GM18909 (cell line): ENCODE measurements around the gene PLCG1.
A peak's percentile ranks its signal among the peaks of the same experiment; 100 is the strongest.

Experiments
- ATAC-seq: cut with Tn5 transposase; IDR thresholded peaks from one replicate; pipeline ENCODE4 v1.9.1; 2021; ENCODE audit warnings: mild to moderate bottlenecking; ENCODE audit not compliant: unreplicated experiment, poor library complexity

The PLCG1 gene

GRCh38 chr20:41165001-41165882, 27.9 kb downstream of the PLCG1 start:
- ATAC-seq: no peak

- no peak for ATAC-seq
Observed at GRCh38 chr20:41166201-41167117, 29.1 kb downstream of the PLCG1 start.

DNA sequence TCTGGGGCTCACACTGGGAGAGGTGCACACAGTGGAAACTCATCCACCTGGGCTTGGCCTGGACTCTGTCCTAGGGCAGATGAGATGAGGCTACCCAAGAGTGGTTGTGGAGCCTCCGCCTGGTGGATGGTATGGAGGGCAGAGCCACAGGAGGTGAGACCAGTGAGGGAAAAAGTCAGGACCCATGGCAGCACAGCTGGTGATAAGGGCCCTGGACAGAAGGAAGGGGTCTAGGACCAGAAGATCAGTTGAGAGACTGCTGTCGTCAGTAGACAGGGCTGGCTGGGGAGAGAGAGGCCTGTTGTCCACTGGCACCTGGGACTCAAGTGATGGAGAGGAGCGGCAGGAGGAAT, 29.8 kb downstream of the PLCG1 start:
- ATAC-seq: no peak

DNA sequence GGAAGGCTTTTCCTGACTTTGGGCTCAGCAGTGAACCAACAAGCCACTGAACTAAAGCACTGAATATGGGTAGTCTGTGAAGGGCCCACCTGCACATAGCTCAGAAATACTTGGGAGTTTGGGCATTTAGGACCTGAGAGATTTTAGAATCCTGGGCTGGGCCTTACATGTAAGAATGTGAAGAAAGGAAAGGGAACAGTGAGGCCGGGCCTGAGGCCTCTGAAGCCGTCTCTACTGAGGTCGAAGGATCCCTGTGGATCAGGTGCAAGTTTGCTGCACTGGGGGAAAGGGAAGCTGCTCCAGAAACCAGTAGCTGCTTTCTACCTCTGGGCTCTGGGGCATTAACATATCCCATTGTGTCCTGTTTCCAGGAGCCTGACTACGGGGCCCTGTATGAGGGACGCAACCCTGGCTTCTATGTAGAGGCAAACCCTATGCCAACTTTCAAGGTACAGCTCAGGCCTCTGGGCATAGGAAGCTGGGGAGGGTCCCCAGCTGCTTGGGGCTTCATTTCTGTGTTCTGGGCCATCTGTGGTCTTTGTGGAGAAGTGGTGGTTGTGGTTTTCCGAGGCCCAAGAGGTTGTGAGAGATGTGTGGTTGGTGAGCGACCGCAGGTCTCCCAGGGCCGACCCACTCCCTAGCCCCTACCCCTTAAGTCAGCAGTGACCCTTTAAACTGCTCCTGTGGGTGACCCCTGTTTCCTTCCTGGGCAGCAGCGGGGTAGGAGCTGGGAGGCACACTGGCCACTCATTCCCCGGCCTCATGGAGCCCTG, 30.3 kb downstream of the PLCG1 start:
- ATAC-seq: no peak

GRCh38 chr20:41168281-41169161, 31.2 kb downstream of the PLCG1 start:
- ATAC-seq: no peak

- ATAC-seq: no peak
Observed at GRCh38 chr20:41169162-41169690, 31.9 kb downstream of the PLCG1 start.

DNA sequence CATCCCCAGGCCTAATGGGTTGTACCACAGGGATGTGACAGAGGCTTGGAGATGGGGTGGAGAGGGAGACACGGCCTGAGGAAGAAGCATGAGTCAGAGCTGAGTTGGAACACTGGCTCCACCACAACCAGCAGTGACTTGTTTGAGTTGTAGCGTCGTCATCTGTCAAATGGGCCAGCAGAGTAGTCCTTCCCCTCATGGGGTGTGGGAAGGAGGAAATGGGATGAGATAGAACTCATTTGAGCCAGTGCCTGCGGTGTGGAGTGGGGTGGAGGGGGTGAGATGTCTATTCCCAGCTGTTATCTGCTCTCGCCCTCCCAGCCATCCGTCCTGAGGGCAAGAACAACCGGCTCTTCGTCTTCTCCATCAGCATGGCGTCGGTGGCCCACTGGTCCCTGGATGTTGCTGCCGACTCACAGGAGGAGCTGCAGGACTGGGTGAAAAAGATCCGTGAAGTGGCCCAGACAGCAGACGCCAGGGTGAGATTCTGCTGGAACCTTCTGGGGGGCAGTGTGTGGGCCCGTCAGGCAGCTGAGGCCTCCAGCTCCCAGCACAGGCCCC, 32.5 kb downstream of the PLCG1 start:
- ATAC-seq: no peak

DNA sequence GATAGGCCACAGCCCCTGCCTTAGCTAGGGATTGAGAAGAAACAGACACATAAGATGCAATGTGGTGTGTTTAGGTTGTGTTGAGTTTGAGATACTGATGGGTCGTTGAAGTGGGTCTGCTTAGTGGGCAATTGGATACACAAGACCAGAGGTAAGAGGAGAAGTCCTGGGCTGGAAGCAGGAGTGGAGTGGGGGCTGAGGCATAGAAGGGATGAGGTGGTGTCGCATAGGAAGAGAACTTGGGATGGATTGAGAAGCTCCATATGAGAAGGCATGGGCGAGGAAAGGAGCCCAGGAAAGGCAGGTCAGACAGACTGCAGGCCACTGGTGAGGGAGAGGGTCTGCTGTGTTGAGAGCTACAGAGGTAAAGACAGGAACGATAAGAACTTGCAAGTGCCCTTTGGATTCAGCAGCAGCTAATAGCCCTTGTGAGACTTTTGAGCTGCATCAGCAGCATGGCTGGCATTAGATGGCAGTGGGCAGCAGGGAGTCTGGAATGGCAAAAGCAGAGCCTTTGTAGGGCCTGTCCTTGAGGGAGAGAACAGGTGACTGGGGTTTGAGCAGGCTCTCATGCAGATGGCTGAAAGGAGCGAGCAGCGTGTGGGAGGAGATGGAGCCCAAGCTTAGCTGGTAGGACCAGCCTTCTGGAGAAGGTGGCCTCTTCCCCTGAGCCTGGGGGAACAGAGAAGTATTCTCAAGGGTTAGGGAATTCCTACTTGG, 33.2 kb downstream of the PLCG1 start:
- no peak for ATAC-seq

- no peak for ATAC-seq
Observed at GRCh38 chr20:41171736-41172295, 34.5 kb downstream of the PLCG1 start.

- ATAC-seq: no peak
Observed at GRCh38 chr20:41172296-41173140, 35.2 kb downstream of the PLCG1 start.

DNA sequence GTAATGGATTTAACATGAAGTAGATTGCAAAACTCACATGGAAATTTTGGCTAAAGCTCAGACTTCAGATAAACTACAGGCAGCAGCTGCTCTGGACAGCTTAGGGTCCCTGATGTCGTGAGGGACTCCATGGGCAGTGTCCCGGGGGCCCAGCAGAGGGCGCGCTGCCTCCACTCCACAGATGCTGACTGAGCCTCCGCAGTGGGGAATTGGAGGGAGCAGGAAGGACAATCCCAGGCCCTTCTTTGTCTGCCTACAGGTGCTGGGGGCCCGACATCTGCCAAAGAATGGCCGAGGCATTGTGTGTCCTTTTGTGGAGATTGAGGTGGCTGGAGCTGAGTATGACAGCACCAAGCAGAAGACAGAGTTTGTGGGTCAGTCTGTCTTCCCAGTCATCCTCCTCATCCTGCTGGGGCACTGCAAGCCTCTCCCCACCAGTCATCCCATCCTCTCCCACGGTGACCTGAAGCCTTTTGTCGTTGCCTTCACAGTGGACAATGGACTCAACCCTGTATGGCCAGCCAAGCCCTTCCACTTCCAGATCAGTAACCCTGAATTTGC, 35.9 kb downstream of the PLCG1 start:
- ATAC-seq: peak; percentile 58

GRCh38 chr20:41173791-41174341, 36.5 kb downstream of the PLCG1 start:
- no peak for ATAC-seq

GRCh38 chr20:41174373-41174772, 37.0 kb downstream of the PLCG1 start:
- no peak for ATAC-seq

GRCh38 chr20:41174782-41175181, 37.4 kb downstream of the PLCG1 start:
- ATAC-seq: no peak

GRCh38 chr20:41175201-41175651, 37.9 kb downstream of the PLCG1 start:
- ATAC-seq: no peak

GRCh38 chr20:41175727-41176330, 38.5 kb downstream of the PLCG1 start:
- no peak for ATAC-seq
